ENCODE measurements around the gene MAPT. TPM values are rescaled to one million over a fixed set of nuclear protein-coding genes. Genes with fewer than 3 reads are reported as not detected.

Gene MAPT
- total RNA-seq, 1 experiment from 2014 or later: 37.5 TPM

GRCh38 chr17:46063241-46063640, 168.9 kb downstream of the MAPT start:
- no peak for TF ChIP-seq EGR1 (IDR thresholded peaks at IDR 0.05; ENCODE audit: low read depth)
- TF ChIP-seq ELF1 (IDR thresholded peaks at IDR 0.05; ENCODE audit: borderline replicate concordance, low read depth): no peak
- no peak for TF ChIP-seq ATF3 (IDR thresholded peaks at IDR 0.05)
- Histone ChIP-seq H3K9me3 (ENCODE audit: control insufficient read depth in 1 of 2, insufficient read depth in 1 of 2, low read depth in 1 of 2, low read length in 2 of 2) (no peaks in the 10 kb centered on the region), H4K20me1 (ENCODE audit: insufficient read depth) (0 out of 2 replicates have a peak, but pooled peaks cover 3% of the 10 kb centered on the region), H3K4me3 (replicated peaks in 1 of 2; ENCODE audit: low read depth in 1 of 2, low read length in 2 of 2) (no peak overlapping the region), H3K27ac (ENCODE audit: low read depth, low read length) (no peak overlapping the region), H3K9ac (ENCODE audit: low read length) (no peak overlapping the region), H3K79me2 (ENCODE audit: insufficient read depth, low read length) (peaks cover 31% of the 10 kb centered on the region), H3K4me1 (ENCODE audit: control insufficient read depth in 1 of 2, insufficient read depth in 2 of 2, low read length in 2 of 2) (peaks cover 6 to 20% of the 10 kb centered on the region in 2 experiments), H3K4me2 (ENCODE audit: low read length) (peak overlapping the region; percentile 17; the same call in 1 of the 2 replicates), H3K9me2 (ENCODE audit: insufficient read depth) (no peaks in the 10 kb centered on the region), H3K27me3 (ENCODE audit: insufficient read depth, low read length) (no peaks in the 10 kb centered on the region), H3K36me3 (ENCODE audit: control insufficient read depth in 1 of 2, insufficient read depth in 2 of 2, low read length in 2 of 2) (peaks cover 19 to 28% of the 10 kb centered on the region in 2 experiments), H2AFZ (ENCODE audit: low read depth, low read length, poor library complexity, severe bottlenecking) (no peak overlapping the region)
- CTCF ChIA-PET: interaction anchor here (1.8 to 3.8 kb wide), 3 partner anchors 12 to 130 kb away, joined by 5 to 13 read pairs (median 5); partner anchors contain the start of gene KANSL1
- ATAC-seq (peak; percentile 62), DNase-seq (ENCODE audit: low read depth, low spot score) (peak; percentile 7)
- TSS peak; percentile 11 for BruUV-seq (replicated peaks)
- RAD21 ChIA-PET (ENCODE audit: low non-redundant PET in 1 of 2, low total read pairs in 2 of 2, uncharacterized antibody in 2 of 2, unreplicated experiment in 2 of 2): no interaction called here
- POLR2A ChIA-PET: no interaction called here
- intact Hi-C loops (cut with micrococcal nuclease): no loop called here

- intact Hi-C loops (cut with micrococcal nuclease): no loop called here
- Histone ChIP-seq H3K9me2 (ENCODE audit: insufficient read depth) (no peaks in the 10 kb centered on the region), H3K4me2 (ENCODE audit: low read length) (no peak overlapping the region), H3K27ac (ENCODE audit: low read depth, low read length) (no peak overlapping the region), H3K79me2 (ENCODE audit: insufficient read depth, low read length) (peaks cover 36% of the 10 kb centered on the region), H3K9ac (ENCODE audit: low read length) (no peak overlapping the region), H3K9me3 (ENCODE audit: control insufficient read depth in 1 of 2, insufficient read depth in 1 of 2, low read depth in 1 of 2, low read length in 2 of 2) (no peaks in the 10 kb centered on the region), H2AFZ (ENCODE audit: low read depth, low read length, poor library complexity, severe bottlenecking) (no peak overlapping the region), H3K4me1 (ENCODE audit: control insufficient read depth in 1 of 2, insufficient read depth in 2 of 2, low read length in 2 of 2) (peaks cover 6 to 16% of the 10 kb centered on the region in 2 experiments), H3K27me3 (ENCODE audit: insufficient read depth, low read length) (no peaks in the 10 kb centered on the region), H4K20me1 (ENCODE audit: insufficient read depth) (peaks cover 3% of the 10 kb centered on the region; the same call in 1 of the 2 replicates), H3K36me3 (ENCODE audit: control insufficient read depth in 1 of 2, insufficient read depth in 2 of 2, low read length in 2 of 2) (peaks cover 19 to 28% of the 10 kb centered on the region in 2 experiments), H3K4me3 (replicated peaks in 1 of 2; ENCODE audit: low read depth in 1 of 2, low read length in 2 of 2) (no peak overlapping the region)
- no peak for TF ChIP-seq ZFX (IDR thresholded peaks at IDR 0.05)
- no peak for TF ChIP-seq EZH2 (IDR thresholded peaks at IDR 0.05)
- no peak for TF ChIP-seq SP1 (IDR thresholded peaks at IDR 0.05; ENCODE audit: low read depth)
- no peak for TF ChIP-seq TCF7L2 (IDR thresholded peaks at IDR 0.05; ENCODE audit: borderline replicate concordance, extremely low read depth, insufficient read depth, insufficient read length)
- no peak for TF ChIP-seq ATF3 (IDR thresholded peaks at IDR 0.05)
- TF ChIP-seq ZNF274 (IDR thresholded peaks at IDR 0.05; ENCODE audit: low read depth, low read length): no peak
- TF ChIP-seq YY1 (IDR thresholded peaks at IDR 0.05; ENCODE audit: extremely low read depth, insufficient replicate concordance, low read depth, low read length): no peak
- no peak for TF ChIP-seq SRF (IDR thresholded peaks at IDR 0.05; ENCODE audit: low read depth)
- no peak for TF ChIP-seq MAX (IDR thresholded peaks at IDR 0.05)
- no peak for TF ChIP-seq POLR2AphosphoS5 (IDR thresholded peaks at IDR 0.05; ENCODE audit: low read depth, low read length)
- TF ChIP-seq RAD21 (IDR thresholded peaks at IDR 0.05; ENCODE audit: low read depth): no peak
- no peak for TF ChIP-seq CTCF (IDR thresholded peaks at IDR 0.05 in 2 of 3, conservative IDR thresholded peaks at IDR 0.05 in 1 of 3; ENCODE audit: borderline replicate concordance in 1 of 3, insufficient read depth in 1 of 3, low read depth in 2 of 3, low read length in 2 of 3)
- TF ChIP-seq EZH2phosphoT487 (IDR thresholded peaks at IDR 0.05; ENCODE audit: borderline replicate concordance): no peak
- TF ChIP-seq FOSL1 (IDR thresholded peaks at IDR 0.05; ENCODE audit: low read depth): no peak
- ChIA-PET RAD21 (ENCODE audit: low non-redundant PET in 1 of 2, low total read pairs in 2 of 2, uncharacterized antibody in 2 of 2, unreplicated experiment in 2 of 2) (no interaction called here), POLR2A (no interaction called here), CTCF (interaction anchor here (3.8 kb wide), 1 partner anchor 20 kb away, joined by 13 read pairs; no protein-coding TSS in a partner anchor)
- no TSS peak for BruUV-seq (replicated peaks)
- ATAC-seq (no peak), DNase-seq (ENCODE audit: low read depth, low spot score) (no peak)
Observed at GRCh38 chr17:46064460-46064859, 170.1 kb downstream of the MAPT start.

Data from HCT116 (cell line).